Keratinocyte (primary cell): ENCODE measurements around the gene GREB1.

ENCODE experiments used
- EZH2 ChIP-seq: IDR thresholded peaks from one replicate; pipeline ENCODE4 v1.6.1; 2012; ENCODE audit warnings: inconsistent platforms, mild to moderate bottlenecking, low read length, moderate library complexity
- TF ChIP-seq, protein P1 (sequence below), 3 experiments: IDR thresholded peaks in 1 of 3; conservative IDR thresholded peaks in 1 of 3; optimal IDR thresholded peaks in 1 of 3; 2 replicates in 2 of 3; 3 replicates in 1 of 3; pipeline versions ENCODE3 to v1.5.1; 2011; ENCODE audit warnings: low read length in 3 of 3, mild to moderate bottlenecking in 3 of 3, moderate library complexity in 2 of 3, control low read depth in 1 of 3, inconsistent platforms in 1 of 3; ENCODE audit not compliant: insufficient read depth in 2 of 3; ENCODE audit errors: extremely low read depth in 1 of 3

DNA sequence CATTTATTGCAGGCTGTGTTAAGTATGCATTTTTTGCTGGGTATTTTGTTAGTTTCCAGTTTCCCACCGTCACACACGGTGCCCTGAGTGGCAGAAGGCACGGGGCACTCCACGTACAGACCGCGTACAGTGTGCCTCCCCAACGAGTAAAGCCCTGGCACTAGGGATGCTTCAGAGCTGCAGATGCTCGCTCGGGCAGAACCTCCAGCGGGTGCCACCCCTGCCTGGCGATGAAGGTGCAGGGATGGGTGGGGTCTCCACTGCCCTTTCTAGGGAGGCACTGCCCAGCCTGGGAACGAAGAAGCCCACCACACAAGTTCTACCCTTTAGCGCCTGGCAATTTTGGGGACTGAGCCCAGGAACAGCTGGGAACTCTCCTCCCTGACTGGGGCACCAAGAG lies 4.1 kb downstream of the GREB1 start:
- no peak for TF ChIP-seq EZH2
- TF ChIP-seq, protein P1, sequence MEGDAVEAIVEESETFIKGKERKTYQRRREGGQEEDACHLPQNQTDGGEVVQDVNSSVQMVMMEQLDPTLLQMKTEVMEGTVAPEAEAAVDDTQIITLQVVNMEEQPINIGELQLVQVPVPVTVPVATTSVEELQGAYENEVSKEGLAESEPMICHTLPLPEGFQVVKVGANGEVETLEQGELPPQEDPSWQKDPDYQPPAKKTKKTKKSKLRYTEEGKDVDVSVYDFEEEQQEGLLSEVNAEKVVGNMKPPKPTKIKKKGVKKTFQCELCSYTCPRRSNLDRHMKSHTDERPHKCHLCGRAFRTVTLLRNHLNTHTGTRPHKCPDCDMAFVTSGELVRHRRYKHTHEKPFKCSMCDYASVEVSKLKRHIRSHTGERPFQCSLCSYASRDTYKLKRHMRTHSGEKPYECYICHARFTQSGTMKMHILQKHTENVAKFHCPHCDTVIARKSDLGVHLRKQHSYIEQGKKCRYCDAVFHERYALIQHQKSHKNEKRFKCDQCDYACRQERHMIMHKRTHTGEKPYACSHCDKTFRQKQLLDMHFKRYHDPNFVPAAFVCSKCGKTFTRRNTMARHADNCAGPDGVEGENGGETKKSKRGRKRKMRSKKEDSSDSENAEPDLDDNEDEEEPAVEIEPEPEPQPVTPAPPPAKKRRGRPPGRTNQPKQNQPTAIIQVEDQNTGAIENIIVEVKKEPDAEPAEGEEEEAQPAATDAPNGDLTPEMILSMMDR (optimal IDR thresholded peaks at IDR 0.05 in 1 of 3, IDR thresholded peaks at IDR 0.05 in 1 of 3, conservative IDR thresholded peaks at IDR 0.05 in 1 of 3; ENCODE audit: extremely low read depth in 1 of 3, insufficient read depth in 2 of 3, low read length in 3 of 3): no peak
